HG03135 (cell line): ENCODE data around the gene SLFN5.
"Not testable (repeated sequence)": the region's sequence is repeated elsewhere in the genome, so short reads cannot be mapped to it uniquely, and the experiment has no call there.

ENCODE experiments used
- ATAC-seq: cut with Tn5 transposase; IDR thresholded peaks from one replicate; pipeline ENCODE4 v1.9.1; 2021; ENCODE audit warnings: mild to moderate bottlenecking, moderate library complexity; ENCODE audit not compliant: unreplicated experiment

The SLFN5 gene

DNA sequence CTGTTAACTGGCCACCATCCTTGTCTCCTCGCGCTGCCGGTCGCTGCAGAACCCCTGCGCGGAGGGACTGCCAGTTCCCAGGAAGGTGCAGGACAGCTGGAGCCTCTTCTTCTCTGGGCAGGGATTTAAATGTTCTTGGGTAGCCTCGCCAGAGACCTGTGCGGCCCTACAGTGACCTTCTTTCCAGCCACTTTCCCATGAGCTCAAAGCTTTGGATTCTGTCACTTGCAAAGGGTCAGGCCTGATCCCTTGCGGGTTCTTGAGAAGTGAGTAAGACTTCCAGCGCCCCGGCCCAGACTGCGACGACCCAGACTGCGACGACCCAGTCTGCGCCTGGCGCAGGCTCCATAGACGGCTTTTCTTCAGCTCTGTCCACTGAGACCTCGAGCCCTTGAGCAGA, 1.4 kb upstream of the SLFN5 start:
- no peak for ATAC-seq

DNA sequence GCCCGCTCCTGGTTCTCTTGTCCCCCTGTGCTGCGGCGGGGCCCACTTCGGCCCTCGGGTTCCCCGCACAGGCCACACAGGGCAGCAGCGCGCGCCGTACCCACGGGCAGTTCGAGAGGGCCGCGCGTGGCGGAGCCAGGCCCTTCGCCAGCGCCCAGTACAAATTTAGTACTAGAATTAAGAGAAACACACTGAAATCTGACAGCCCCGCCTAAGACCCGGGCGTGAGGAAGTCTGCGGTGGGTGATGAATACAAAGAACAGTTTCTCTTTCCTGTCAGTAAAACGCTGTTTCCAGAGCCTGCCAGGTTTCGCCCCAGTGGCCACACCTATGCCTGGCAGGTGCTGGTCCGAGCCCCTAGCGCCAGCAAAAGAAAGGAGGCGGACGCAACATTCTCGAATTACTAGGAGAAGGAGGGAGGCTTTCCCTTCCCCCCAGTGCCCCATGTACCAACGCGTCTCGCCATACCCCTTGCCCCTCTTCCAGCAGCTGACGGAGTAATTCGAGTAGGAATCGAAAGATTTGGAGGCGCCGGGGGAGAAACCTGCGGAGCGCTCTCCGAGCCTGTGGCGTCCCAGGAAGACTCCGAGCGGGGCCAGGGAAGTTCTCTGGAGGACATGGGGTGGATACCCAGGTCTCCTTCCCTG, 591 bp upstream of the SLFN5 start:
- peak; percentile 49 for ATAC-seq

DNA sequence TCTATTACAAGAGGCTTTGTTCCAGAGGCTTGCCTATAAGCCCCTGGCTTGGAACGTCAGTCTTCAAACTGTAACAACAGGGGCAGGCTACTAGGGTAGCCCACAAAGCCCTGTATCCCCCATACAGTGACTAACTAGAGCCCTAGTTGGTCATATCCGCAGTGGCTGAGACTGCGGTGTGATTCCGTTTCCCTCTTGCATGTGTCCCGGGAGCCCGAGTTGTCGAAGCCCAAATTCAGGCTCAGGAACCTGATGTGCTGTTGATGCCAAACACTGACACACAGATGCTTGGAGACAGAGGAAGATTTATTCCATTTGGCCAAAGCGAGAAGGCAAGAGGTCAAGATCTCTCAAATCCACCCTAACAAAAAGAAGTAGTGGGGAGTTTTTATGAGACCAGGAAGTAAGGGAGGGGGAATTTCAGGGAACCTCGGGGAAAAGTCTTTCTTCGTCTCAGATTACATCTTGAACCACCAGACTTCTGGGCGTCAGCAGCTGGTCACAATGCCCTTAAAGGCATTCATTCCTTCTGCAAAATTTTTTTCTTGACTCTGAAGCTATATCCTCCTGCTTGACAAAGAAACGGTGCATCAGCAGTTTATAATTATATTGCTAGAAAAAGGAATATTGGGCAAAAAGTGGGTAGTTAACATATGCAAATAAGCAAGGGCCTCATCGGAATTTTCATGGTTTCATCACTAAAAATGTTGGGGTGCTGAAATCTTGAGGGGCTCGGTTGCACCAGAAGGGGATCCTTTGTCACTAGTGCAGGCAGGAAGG, 879 bp downstream of the SLFN5 start:
- ATAC-seq: no peak

DNA sequence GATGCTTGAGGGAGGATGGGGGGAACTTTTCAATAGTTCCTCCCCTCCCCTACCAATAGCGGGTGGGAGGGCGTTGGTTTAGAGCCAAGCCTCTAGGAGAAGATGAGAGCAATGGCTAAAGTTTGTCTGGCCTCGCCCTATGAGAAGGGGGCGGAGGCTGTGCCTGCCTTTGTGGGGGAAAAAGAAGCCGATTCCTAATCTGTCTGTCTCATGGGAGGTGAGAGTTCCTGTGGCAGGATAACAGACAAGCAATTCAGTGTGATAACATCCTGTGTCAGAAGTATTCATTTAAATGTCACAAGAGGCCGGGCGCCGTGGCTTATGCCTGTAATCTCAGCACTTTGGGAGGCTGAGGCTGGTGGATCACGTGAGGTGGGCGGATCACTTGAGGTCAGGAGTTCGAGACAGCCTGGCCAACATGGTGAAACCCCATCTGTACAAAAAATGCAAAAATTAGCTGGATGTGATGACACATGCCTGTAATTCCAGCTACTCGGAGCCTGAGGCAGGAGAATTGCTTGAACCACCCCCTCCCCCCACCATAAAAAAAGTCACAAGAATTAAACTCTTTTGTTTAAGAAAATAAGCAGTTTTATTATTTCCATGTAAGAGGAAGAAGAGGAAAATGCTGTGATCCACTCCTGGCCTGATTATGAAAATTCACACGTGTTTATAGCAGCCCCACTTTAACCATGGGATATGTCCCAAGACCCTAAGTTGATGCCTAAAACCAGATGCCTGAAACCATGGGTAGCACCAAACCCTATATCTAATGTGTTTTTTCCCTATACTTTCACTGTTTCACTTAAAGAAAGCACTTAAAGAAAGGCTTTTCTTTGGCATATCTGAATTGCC, 1.7 kb downstream of the SLFN5 start:
- ATAC-seq: peak; percentile 37

DNA sequence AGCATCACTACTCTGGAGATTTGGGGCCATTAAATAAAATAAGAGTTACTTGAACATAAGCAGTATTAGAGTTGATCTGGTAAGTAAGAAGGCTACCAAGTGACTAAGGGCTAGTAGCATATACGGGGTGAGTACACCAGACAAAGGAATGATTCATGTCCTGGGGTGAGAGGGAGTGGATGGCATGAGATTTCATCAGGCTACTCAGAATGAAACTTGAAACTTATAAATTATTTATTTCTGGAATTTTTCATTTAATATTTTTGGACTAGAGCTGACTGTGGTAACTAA, 2.3 kb downstream of the SLFN5 start:
- no peak for ATAC-seq

DNA sequence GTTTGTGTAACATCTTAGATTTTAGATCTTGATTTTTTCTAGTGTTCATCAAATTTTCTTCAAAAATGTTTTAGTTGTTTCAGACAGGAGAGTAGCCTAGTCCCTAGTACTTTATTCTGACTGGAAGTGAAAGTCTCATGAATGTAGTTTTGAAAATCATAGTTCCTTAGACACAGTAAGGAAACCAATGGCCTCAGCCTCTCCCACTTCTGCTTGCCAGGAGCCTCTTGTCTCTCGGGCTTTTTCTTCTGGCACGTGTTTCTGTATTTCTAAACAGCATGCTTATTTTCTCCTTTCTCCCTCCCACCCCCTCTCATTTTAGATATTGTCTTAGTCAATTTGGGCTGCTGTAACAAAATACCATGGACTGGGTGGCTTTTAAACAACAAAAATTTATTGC, 9.8 kb downstream of the SLFN5 start:
- ATAC-seq: no peak

DNA sequence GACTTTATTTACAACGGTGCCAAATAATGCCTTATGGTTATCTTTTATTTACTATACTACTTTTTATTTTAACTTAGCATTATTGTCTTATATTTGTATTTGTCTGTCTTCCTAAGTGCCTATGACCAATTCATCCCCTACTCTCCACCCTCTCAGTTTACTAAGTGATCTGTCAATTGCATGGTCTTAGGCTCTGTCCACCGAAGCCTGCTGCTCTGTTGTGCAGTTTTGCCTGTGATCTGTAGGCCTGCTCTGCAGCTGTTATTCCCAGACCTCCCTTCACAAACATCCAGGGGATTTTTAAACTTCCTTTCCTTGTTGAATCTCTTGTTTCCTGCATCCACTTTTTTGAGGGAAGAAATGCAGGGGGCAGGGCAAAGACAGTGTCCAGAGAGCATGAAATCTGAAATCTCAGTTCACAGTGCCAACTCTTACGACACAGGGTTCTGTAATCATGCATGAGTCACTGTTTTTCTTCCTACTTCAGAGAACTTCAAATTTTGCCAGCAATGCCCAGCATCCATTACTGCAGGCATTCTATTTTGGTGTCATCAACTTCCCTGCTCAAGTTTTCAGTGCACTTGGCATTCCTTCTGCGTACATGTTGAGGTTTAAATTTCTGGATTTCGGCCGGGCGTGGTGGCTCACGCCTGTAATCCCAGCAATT, 11.4 kb downstream of the SLFN5 start:
- ATAC-seq: no peak

DNA sequence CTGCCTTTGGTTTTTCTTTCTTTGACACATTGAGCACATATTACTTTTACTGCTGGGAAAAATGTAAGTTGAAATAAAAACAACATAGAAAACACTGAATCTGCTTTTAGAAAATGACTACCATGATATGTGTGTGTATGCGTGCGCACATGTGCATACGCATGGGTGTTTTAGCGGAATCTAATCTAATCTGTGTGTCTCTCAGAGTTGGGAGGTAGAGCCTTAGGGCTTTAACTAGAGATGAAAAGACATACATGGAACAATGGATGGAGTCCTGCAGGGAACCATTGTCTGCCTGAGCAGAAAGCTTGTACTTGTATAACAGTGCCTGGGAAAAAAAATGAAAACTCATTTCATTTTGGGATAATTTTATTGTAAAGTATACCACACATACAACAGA, 12.4 kb downstream of the SLFN5 start:
- ATAC-seq: no peak

DNA sequence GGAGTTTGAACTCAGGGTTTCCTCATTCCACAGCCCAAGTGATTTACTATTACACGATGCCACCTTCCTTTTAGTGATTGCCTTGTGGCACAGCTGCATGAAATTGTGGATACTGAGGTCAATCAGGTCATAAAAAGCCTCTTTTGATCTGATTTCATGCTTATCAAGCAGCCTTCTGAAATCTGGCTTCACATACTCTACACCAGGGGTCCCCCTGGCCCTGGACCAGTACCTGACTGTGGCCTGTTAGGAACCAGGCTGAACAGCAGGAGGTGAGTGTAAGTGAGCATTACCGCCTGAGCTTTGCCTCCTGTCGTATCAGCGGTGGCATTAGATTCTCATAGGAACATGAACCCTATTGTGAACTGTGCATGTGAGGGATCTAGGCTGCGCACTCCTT, 13.8 kb downstream of the SLFN5 start:
- no peak for ATAC-seq

DNA sequence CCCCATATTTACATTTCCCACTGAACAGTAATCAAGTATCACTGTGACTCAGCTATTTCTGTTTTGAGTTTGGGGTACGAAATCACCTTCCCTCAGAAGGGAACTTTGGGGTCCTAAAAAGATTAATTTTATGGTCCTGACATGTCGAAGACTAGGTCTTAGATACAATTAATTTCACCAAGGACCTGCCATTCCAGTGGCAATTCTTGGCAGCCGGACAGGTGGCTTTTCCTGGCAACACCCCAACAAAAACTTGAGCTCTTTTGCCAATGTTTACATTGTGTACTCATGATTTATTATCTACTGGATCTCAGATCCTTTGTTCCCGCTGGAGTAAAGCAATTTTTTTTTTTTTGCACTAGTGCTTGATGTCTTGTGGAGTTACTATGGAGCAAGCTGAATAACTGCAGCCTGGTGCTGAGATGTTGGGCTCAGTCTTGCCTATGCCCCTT, 14.4 kb downstream of the SLFN5 start:
- ATAC-seq: no peak

DNA sequence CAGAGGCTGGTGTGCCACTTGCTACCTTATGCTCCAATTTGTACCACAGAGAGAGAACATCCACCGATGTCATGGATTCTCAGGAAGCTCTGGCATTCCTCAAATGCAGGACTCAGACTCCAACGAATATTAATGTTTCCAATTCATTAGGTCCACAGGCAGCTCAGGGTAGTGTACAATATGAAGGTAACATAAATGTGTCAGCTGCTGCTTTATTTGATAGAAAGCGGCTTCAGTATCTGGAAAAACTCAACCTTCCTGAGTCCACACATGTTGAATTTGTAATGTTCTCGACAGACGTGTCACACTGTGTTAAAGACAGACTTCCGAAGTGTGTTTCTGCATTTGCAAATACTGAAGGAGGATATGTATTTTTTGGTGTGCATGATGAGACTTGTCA, 16.1 kb downstream of the SLFN5 start:
- no peak for ATAC-seq

DNA sequence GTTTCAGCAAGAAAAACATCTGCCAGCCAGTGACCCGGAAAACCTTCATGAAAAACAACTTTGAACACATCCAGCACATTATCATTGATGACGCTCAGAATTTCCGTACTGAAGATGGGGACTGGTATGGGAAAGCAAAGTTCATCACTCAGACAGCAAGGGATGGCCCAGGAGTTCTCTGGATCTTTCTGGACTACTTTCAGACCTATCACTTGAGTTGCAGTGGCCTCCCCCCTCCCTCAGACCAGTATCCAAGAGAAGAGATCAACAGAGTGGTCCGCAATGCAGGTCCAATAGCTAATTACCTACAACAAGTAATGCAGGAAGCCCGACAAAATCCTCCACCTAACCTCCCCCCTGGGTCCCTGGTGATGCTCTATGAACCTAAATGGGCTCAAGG, 22.2 kb downstream of the SLFN5 start:
- ATAC-seq: no peak

DNA sequence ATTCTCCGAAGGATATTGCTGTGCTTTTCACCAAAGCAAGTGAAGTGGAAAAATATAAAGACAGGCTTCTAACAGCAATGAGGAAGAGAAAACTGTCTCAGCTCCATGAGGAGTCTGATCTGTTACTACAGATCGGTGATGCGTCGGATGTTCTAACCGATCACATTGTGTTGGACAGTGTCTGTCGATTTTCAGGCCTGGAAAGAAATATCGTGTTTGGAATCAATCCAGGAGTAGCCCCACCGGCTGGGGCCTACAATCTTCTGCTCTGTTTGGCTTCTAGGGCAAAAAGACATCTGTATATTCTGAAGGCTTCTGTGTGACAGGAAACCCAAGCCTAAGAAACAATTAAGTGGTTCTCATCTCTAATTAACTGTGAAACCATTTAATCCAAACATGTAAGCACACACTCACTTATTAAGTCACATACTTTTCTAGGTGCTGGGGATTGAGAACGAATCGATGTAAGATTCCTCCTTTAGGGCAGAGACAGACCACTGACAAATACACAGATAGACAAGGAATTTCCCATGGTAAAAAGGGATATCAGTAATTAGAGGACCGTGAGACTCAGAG, 22.8 kb downstream of the SLFN5 start:
- no peak for ATAC-seq

DNA sequence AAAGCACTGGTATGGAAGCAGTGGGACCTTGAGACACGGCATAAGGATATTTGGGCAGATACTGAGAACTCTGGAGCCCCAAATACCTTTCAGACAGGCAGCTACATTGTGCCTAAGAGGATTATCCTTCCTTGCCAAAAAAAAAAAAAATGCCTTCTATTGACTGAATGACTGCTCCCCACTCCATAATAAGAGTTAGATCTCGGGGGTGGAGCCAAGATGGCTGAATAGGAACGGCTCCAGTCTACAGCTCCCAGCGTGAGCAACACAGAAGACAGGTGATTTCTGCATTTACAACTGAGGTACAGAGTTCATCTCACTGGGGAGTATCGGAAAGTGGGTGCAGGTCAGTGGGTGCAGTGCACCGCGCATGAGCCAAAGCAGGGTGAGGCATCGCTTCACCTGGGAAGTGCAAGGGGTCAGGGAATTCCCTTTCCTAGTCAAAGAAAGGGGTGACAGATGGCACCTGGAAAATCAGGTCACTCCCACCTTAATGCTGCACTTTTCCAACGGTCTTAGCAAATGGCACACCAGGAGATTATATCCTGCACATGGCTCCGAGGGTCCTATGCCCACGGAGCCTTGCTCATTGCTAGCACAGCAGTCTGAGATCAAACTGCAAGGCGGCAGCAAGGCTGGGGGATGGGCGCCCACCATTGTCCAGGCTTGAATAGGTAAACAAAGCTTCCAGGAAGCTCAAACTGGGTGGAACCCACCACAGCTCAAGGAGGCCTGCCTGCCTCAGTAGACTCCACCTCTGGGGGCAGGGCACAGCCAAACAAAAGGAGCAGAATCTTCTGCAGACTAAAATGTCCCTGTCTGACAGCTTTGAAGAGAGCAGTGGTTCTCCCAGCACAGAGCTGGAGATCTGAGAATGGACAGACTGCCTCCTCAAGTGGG, 31.5 kb downstream of the SLFN5 start:
- not testable (repeated sequence) for ATAC-seq

DNA sequence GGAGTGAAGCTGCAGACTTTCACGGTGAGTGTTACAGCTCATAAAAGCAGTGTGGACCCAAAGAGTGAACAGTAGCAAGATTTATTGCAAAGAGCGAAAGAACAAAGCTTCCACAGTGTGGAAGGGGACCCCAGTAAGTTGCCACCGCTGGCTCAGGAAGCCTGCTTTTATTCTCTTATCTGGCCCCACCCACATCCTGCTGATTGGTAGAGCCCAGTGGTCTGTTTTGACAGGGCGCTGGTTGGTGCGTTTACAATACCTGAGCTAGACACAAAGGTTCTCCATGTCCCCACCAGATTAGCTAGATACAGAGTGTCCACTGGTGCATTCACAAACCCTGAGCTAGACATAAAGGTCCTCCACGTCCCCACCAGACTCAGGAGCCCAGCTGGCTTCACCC, 35.6 kb downstream of the SLFN5 start:
- ATAC-seq: not testable (repeated sequence)

DNA sequence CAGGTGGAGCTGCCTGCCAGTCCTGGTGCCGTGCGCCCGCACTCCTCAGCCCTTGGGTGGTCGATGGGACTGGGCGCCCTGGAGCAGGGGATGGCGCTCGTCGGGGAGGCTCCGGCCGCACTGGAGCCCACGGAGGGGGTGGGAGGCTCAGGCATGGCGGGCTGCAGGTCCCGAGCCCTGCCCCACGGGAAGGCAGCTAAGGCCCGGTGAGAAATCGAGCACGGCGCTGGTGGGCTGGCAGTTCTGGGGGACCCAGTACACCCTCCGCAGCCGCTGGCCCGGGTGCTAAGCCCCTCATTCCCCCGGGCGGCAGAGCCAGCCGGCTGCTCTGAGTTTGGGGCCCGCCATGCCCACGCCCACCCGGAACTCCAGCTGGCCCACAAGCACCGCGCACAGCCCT, 36.0 kb downstream of the SLFN5 start:
- ATAC-seq: not testable (repeated sequence)

DNA sequence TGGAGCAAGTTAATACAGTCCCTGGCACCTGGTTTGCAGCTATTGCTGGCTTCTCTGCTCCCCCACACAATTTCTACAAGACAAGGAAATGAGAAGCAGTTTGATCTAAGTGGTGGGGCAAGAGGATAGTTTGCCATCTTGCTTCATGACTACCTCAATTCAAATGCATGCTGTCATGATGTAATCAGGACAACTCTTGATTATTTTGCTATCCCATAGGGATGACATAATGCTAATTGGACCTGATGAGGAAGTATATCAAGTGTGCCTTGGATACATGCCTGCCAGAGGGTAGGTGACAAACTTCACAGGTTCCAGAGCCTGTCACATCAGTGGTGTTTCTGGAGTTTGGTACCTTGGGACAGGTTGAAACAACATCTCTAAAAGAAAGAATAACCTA, 40.9 kb downstream of the SLFN5 start:
- no peak for ATAC-seq

DNA sequence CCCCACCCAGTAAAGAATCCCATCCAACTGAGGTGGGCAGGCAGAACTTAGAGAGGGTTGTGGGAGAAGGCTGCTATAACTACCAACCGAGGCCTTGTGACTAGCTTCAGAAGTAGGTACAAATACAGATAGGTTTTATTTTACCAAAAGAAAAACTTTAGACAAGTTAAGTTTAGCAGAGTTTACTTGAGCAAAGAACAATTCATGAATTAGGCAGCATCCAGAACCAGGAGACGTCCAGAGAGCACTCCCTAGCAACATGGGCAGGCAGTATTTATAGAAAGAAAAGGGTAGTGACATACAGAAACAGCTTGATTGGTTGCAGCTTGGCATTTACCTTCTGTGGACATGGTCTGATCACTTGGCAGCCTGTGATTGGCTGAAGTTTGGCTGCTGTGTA, 42.1 kb downstream of the SLFN5 start:
- no peak for ATAC-seq

DNA sequence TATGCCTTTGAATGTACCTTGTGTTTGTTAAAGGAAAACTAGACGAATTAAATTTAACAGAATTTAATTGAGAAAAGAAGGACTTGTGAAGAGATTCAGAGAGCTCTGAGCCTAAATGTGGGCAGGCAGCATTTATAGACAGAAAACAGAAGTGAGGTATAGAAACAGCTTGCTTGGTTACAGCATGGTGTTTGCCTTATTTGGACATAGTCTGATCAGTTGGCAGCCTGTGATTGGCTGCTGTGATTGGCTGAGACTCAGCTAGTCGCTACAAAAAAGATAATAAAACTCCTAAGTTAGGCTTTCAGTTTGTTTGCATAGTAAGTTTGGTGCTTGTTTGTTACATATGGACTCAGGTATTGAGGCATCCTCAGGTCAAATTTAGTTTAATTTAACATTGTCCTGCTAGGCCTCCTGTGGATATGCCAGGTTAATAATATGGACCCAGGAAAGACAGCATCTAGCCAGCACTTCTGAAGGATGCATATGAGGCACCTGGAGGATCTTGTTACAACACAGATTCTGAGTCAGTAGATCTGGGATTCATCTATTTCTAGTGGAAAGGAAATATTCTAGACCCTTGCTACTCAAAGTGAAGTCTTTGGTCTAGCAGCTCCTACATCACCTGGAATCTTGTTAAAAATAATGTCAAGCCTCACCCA, 43.4 kb downstream of the SLFN5 start:
- no peak for ATAC-seq
